NCI-H2107 treated with DMSO at 0.1 percent for 48 hours (cell line): ENCODE measurements around the gene RAMP1.
"Not testable (repeated sequence)": the region's sequence is repeated elsewhere in the genome, so short reads cannot be mapped to it uniquely, and the experiment has no call there.

Experiments
- DNase-seq: peaks from one replicate; lab custom pipeline; 2025; ENCODE audit not compliant: unreplicated experiment; lab: John Stamatoyannopoulos, UW

The RAMP1 gene

GRCh38 chr2:237863102-237863511, 3.7 kb downstream of the RAMP1 start:
- DNase-seq = no peak

- no peak for DNase-seq
Observed at GRCh38 chr2:237863689-237864443, 4.4 kb downstream of the RAMP1 start.

- DNase-seq = no peak
Observed at GRCh38 chr2:237864444-237864931, 5.1 kb downstream of the RAMP1 start.

- no peak for DNase-seq
Observed at GRCh38 chr2:237864940-237865622, 5.7 kb downstream of the RAMP1 start.

GRCh38 chr2:237865623-237866041, 6.2 kb downstream of the RAMP1 start:
- no peak for DNase-seq

- DNase-seq = no peak
Observed at GRCh38 chr2:237866101-237866621, 6.7 kb downstream of the RAMP1 start.

- DNase-seq = no peak
Observed at GRCh38 chr2:237867465-237867864, 8.0 kb downstream of the RAMP1 start.

- not testable (repeated sequence) for DNase-seq
Observed at GRCh38 chr2:237868074-237868473, 8.7 kb downstream of the RAMP1 start.

GRCh38 chr2:237868631-237869342, 9.4 kb downstream of the RAMP1 start:
- DNase-seq = no peak

GRCh38 chr2:237869343-237870102, 10.1 kb downstream of the RAMP1 start:
- DNase-seq = no peak

- no peak for DNase-seq
Observed at GRCh38 chr2:237870126-237870525, 10.7 kb downstream of the RAMP1 start.

GRCh38 chr2:237870754-237871651, 11.6 kb downstream of the RAMP1 start:
- DNase-seq = no peak

- no peak for DNase-seq
Observed at GRCh38 chr2:237872178-237872887, 12.9 kb downstream of the RAMP1 start.

- DNase-seq = no peak
Observed at GRCh38 chr2:237873421-237873831, 14.0 kb downstream of the RAMP1 start.

GRCh38 chr2:237873897-237874551, 14.6 kb downstream of the RAMP1 start:
- no peak for DNase-seq

GRCh38 chr2:237874585-237875161, 15.2 kb downstream of the RAMP1 start:
- DNase-seq = no peak

GRCh38 chr2:237875256-237876060, 16.0 kb downstream of the RAMP1 start:
- DNase-seq = no peak
